ENCODE results near the gene TBC1D10A.
A peak's percentile ranks its signal among the peaks of the same experiment; 100 is the strongest.

TBC1D10A gene, protein sequence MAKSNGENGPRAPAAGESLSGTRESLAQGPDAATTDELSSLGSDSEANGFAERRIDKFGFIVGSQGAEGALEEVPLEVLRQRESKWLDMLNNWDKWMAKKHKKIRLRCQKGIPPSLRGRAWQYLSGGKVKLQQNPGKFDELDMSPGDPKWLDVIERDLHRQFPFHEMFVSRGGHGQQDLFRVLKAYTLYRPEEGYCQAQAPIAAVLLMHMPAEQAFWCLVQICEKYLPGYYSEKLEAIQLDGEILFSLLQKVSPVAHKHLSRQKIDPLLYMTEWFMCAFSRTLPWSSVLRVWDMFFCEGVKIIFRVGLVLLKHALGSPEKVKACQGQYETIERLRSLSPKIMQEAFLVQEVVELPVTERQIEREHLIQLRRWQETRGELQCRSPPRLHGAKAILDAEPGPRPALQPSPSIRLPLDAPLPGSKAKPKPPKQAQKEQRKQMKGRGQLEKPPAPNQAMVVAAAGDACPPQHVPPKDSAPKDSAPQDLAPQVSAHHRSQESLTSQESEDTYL

DNA sequence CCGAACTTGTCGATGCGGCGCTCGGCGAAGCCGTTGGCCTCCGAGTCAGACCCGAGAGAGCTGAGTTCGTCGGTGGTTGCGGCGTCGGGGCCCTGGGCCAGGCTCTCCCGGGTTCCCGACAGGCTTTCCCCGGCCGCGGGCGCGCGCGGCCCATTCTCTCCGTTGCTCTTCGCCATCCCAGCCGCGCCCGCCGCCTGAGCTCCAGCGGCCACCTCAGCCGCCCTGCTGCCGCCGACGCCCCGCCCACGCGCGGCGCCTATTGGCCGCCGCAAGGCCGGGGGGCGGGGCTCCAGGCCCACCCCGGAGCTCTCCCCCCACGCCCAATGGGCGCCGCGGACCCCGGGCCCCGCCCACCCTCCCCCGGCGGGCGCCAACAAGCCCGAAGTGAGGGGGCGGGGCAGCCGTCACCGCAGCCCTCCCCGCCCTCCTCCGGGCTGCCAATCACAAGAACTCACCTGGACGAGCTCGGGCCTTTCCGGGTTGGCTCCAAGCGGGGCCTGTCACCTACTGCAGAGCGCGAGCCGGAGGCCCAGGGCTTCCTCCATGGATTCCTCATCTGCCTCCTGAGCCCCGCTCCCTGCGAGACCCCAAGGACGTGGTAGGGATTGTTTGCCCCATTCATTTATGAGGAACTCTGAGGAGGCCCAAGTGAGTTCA, at the start of gene TBC1D10A:
Gene TBC1D10A, minus strand, starts transcription at position 236 of the 657 bp plus-strand sequence. Its CDS starts 60 bp downstream, at position 176.
- peak; percentile 82 to 95 for DNase-seq (ENCODE audit: low read depth in 2 of 2)

DNA sequence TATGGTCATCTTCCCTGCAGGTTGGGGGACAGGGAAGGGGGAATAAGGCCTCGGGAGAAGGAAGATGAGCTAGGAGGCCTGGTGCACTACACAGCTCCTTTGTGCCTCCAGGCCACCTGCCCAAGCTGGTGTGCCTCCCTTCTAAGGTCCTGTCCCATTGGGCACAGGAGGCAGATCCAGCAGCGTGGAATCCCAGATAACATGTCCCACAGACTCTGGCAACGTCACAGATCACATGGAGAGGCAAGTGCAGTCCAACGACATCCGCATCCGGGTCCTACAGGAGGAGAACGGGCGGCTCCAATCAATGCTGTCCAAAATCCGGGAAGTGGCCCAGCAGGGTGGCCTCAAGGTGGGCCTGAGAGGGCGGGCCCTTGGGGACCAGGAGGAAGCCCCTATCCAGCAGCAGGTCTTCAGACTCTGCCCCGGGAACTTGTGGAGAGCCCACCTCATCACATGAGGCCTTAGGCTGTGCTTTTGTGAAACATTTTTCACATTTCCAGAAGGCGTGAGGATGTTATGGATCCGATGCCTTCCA, 48.6 kb upstream of the TBC1D10A start:
- DNase-seq (ENCODE audit: low read depth in 2 of 2), result no peak

- no peak for DNase-seq (ENCODE audit: low read depth in 2 of 2)
Observed at GRCh38 chr22:30373331-30374325, 46.9 kb upstream of the TBC1D10A start.

DNA sequence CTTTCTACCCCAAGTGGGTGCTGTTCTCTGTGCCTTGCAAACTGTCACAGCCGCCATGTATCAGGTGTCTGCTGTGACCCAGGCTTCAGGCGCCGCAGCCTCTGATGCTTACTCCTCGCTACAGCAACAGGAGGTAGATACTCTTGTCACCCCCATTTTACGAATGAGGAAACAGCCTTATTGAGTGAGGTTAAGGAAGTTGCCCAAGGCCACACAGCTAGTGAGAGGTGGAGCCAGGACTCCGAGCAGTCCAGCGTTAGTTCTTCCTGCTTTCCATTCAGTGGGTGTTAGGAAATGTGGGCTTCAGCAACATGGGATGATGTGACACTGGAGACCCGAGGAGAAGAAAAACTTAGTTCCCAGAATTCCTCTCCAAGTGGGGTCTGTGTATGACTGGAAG, 46.2 kb upstream of the TBC1D10A start:
- no peak for DNase-seq (ENCODE audit: low read depth in 2 of 2)

DNA sequence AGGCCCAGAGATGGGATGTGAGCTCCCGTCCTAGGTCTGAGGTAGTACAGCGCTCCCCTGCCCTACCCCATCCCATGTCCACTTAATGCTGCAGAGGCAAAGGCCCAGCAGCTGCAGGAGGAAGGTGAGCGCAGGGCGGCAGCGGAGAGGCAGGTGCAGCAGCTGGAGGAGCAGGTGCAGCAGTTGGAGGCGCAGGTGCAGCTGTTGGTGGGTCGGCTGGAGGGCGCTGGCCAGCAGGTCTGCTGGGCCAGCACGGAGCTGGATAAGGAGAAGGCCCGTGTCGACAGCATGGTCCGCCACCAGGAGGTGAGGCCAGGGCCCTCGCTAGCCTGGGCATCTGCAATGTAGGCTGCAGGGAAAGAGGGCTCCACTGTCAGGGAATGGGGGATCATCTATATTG, 45.2 kb upstream of the TBC1D10A start:
- no peak for DNase-seq (ENCODE audit: low read depth in 2 of 2)

- no peak for DNase-seq (ENCODE audit: low read depth in 2 of 2)
Observed at GRCh38 chr22:30371321-30371720, 44.6 kb upstream of the TBC1D10A start.

DNA sequence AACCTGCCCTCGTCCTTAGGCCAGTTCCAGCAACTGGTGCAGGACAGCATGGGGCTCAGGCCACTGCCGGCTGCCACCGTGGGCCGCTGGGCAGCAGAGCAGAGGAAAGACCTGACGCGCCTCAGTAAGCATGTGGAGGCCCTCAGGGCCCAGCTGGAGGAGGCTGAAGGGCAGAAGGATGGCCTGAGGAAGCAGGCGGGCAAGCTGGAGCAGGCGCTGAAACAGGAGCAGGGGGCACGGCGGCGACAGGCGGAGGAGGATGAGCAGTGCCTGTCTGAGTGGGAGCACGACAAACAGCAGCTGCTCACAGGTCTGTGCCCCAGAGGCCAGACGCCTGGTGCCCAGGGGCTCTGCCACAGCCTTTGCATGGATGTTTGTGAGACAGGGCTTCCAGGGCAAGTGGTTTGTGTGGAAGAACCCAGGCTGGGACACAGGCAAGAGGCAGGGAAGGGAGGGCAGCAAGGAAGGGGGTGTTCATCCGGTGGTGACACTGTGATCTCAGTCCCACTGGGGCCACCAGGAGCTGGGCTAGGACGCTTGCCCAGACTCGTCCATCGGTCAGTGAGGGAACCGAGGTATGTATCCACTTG, 44.0 kb upstream of the TBC1D10A start:
- DNase-seq (ENCODE audit: low read depth in 2 of 2), result no peak

GRCh38 chr22:30368420-30368819, 41.7 kb upstream of the TBC1D10A start:
- DNase-seq (ENCODE audit: low read depth in 2 of 2), result no peak

DNA sequence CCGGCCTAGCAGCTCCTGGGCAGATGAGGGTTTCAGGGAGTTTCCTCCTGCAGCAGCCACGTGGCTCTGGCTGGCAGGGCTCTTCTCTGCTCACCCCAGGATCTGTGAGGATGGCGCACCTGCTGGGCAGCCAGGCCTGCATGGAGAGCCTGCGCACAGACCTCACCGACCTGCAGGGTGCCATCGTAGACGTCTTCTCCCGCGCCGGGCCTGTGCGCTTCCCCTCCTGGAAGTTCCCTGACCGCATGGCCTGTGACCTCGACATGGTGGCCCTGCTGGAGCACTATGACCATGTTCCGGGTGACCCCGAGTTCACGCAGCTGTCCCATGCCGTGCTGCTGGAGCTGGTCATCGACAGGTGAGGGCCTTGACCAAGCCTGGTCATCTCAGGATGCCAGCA, 39.1 kb upstream of the TBC1D10A start:
- no peak for DNase-seq (ENCODE audit: low read depth in 2 of 2)

DNA sequence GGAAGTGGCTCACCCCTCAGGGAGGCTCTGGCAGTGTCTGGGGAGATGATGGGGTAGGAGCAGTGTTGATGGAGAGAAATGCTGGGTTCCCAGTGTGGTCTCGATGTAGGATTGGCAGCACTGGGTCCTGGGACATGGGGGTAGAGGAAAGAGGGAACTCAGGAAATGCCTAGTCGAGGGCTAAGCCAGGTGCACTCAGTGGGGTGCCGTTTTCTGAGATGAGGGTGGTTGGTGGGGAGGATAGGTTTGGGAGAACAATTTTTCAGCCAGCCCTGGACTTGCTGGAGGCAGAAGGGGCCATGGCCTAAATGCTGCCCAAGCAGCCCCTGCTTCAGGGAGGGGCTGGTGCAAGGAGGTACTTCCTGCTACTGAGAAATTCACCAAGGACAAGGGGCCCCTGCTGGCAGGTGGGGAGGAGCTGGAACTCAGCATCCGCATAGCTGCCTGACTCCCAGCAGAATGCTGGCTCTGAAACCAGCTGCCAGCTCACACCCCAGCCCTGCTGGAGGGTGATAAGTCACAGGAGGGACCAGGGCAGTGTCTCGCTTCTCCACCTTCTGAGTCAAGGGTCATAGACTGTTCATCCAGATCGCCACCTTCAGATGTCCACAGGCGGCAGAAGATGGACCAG, 36.0 kb upstream of the TBC1D10A start:
- DNase-seq (ENCODE audit: low read depth in 2 of 2), result no peak

DNA sequence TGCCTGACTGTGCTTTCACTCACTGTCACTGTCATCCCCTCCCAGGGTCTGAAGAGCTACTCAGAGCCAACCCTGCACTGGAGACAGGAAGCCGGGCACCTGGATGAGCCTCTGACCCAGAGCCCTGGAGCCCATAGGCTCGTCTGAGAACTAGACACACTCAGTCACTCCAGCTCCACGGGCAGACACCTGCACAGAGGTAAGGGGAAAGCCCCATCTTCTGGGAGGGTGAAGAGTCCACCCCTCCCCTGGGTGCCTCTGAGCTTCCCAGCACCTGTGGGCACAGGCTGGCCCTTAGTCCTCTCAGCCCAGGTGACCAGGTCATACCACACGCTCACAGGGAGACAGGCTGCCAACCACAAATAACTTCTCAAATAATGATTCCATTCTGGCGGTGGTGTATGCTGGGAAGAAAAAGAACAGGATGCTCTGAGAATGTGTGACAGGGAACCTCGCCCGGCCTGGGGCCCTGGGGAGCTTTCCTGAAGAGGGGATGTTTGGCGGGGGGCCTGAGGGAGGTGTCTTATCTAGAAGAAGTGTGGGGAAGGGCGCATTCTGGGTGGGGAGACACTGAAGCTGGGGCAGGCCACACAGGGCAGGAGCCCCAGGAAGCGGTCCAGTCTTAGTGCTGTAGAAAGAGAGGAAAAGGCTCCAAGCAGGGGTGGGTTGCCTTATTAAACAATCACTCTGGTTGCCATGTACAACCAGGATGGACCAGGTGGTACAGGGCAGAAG, 35.3 kb upstream of the TBC1D10A start:
- DNase-seq (ENCODE audit: low read depth in 2 of 2), result no peak

DNA sequence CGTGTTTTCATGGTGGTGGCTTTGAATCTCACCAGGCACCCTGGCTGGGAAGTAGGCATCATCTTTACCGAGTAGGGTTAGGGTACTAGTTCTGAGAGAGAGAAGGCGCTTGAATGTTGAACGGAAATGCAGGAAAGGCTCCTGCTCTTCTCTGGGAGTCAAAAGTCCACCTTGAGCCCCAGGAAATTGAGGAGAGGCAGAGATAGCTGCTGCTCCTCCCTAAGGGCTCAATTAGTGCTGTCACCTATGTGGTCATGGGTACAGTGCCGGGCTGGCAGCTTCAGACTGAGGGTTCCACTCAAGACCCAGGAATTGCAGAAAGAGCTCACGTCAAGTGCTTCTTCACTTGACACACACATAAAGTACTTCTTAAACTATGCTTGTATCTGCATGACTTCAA, 31.8 kb upstream of the TBC1D10A start:
- no peak for DNase-seq (ENCODE audit: low read depth in 2 of 2)

DNA sequence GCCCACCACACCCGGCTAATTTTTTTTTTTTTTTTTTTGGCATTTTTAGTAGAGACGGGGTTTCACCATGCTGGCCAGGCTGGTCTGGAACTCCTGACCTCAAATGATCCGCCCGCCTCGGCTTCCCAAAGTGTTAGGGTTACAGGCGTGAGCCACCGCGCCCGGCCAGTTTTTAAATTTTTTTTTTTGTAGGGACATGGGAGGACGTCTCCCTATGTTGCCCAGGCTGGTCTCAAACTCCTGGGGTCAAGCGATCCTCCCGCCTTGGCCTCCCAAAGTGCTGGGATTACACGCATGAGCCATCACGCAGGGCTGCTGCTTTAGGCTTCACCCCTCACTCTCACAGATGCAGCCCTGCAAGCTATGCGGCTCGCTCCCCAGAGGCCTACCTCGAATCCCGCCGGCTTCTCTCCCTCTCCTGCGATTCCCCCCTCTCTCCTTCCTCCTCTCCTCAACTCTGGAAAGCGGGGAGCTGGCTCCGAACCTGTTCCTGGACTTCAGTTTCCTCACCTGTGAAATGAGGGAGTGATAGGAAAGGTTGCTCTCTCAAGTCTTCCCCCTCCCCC, 31.0 kb upstream of the TBC1D10A start:
- no peak for DNase-seq (ENCODE audit: low read depth in 2 of 2)

GRCh38 chr22:30357236-30357570, 30.5 kb upstream of the TBC1D10A start:
- no peak for DNase-seq (ENCODE audit: low read depth in 2 of 2)

DNA sequence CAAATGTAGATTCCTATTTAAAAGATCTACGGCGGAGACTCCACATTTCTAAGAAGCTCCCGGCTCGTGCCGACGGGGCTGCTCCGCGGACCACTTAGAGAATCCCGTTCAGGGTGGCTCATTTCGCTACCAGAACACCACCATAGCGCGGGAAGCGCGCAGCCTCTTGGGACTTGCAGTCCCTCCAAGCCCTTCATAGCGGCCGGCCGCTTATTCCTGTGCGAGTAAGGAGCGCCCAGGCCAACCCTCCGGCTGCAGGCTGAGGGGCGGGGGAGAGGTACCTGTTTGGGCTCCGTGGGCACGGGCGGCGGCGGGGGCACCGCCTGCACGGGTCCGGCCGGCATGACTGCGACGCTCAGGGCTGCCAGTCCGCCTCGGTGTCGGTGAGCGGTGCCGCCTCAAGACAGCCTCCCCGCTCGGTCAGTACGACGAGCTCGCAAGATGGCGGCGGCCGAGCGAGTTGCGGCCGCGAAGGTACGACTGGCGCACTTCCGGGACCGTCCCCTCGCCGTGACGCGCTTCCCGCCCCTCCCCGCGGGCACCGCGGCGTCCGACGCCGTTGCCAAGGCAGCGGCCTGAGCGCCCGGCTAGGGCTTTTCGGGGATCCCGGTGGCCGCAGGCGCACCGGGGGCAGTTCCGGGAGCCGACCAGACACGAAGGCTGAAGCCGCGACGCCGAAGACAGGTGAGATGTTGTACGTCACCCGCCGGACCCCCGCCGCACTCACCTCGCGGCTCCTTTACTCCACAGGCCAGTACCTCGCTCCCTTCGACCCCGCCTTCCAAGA, 29.9 kb upstream of the TBC1D10A start, which contains the start of the genes CCDC157 and SF3A1:
Gene CCDC157, plus strand, starts transcription at position 559 of the 787 bp plus-strand sequence. CDS start 8,994 bp downstream, outside the sequence.
Gene SF3A1, minus strand, starts transcription at position 446 of the 787 bp plus-strand sequence. Its CDS starts 102 bp downstream, at position 344.
- peak; percentile 58 to 82 for DNase-seq (ENCODE audit: low read depth in 2 of 2)

- DNase-seq (ENCODE audit: low read depth in 2 of 2), result no peak
Observed at GRCh38 chr22:30354644-30355043, 27.9 kb upstream of the TBC1D10A start.

- no peak for DNase-seq (ENCODE audit: low read depth in 2 of 2)
Observed at GRCh38 chr22:30351226-30351625, 24.5 kb upstream of the TBC1D10A start.

GRCh38 chr22:30348809-30349208, 22.1 kb upstream of the TBC1D10A start:
- DNase-seq (ENCODE audit: low read depth in 2 of 2), result no peak

GRCh38 chr22:30348404-30348803, 21.7 kb upstream of the TBC1D10A start:
- no peak for DNase-seq (ENCODE audit: low read depth in 2 of 2)
